Naive thymus-derived CD4-positive, alpha-beta T cell (primary cell): Measurements from ENCODE around the gene WFS1. TPM values are rescaled to one million over a fixed set of nuclear protein-coding genes. Genes with fewer than 3 reads are reported as not detected.

Source experiments
- ATAC-seq: fragments of 150-1000 bp; cut with Tn5 transposase; 2 replicates; pipeline ENCODE4 v1.10.0; 2021; ENCODE audit warnings: mild to moderate bottlenecking, moderate library complexity
- CTCF ChIA-PET: fragments of 350-600 bp; sonication (Branson Sonifier 250); formaldehyde crosslinking; loops from one replicate; lab custom pipeline; 2021; ENCODE audit warnings: antibody characterized with exemption; lab: Charles Lee
- POLR2A ChIA-PET: fragments of 350-600 bp; sonication (Branson Sonifier 250); formaldehyde crosslinking; loops from one replicate; lab custom pipeline; 2021; ENCODE audit warnings: antibody characterized with exemption, inconsistent platforms; lab: Charles Lee
- DNase-seq, 9 donors: peaks; one replicate each; pipeline versions ENCODE4 v3.0.0 to v3.0.0-alpha.2; 2020 to 2022; ENCODE audit warnings: mixed read lengths in 1 of 9
- H3K27ac ChIP-seq: one replicate; pipeline ENCODE4 v1.7.0; 2013; ENCODE audit warnings: mild to moderate bottlenecking, low read depth, low read length, moderate library complexity
- H3K27me3 ChIP-seq, 2 donors: one replicate each; pipeline ENCODE4 v1.7.0; 2013; ENCODE audit warnings: low read length in 2 of 2, mild to moderate bottlenecking in 2 of 2, moderate library complexity in 2 of 2; ENCODE audit not compliant: control insufficient read depth in 2 of 2, insufficient read depth in 2 of 2
- H3K36me3 ChIP-seq, 3 experiments: 1 replicate in 2 of 3; 2 replicates in 1 of 3; pipeline ENCODE4 v1.7.0; 2013; ENCODE audit warnings: low read length in 3 of 3, mild to moderate bottlenecking in 3 of 3, moderate library complexity in 1 of 3; ENCODE audit not compliant: insufficient read depth in 3 of 3, control insufficient read depth in 2 of 3
- H3K4me1 ChIP-seq, 2 donors: one replicate each; pipeline ENCODE4 v1.7.0; 2013; ENCODE audit warnings: low read length in 2 of 2, mild to moderate bottlenecking in 2 of 2, moderate library complexity in 1 of 2; ENCODE audit not compliant: control insufficient read depth in 2 of 2, insufficient read depth in 2 of 2
- H3K4me3 ChIP-seq: 2 replicates; pipeline ENCODE4 v1.7.0; 2013; ENCODE audit warnings: mild to moderate bottlenecking, low read length
- H3K9me3 ChIP-seq, 3 experiments: 1 replicate in 2 of 3; 2 replicates in 1 of 3; pipeline ENCODE4 v1.7.0; 2013; ENCODE audit warnings: low read length in 3 of 3; ENCODE audit not compliant: control insufficient read depth in 2 of 3
- H3K27ac Mint-ChIP-seq, 9 donors: one replicate each; pipeline ENCODE4 v1.8.0; 2020 to 2022; ENCODE audit warnings: mixed read lengths in 9 of 9, mild to moderate bottlenecking in 8 of 9, moderate library complexity in 5 of 9, inconsistent platforms in 2 of 9
- H3K27me3 Mint-ChIP-seq, 5 donors: one replicate each; pipeline ENCODE4 v1.8.0; 2021 to 2022; ENCODE audit warnings: mixed read lengths in 5 of 5, mild to moderate bottlenecking in 1 of 5
- H3K36me3 Mint-ChIP-seq, 5 donors: one replicate each; pipeline ENCODE4 v1.8.0; 2020 to 2022; ENCODE audit warnings: mixed read lengths in 5 of 5, mild to moderate bottlenecking in 3 of 5, inconsistent platforms in 1 of 5
- H3K4me1 Mint-ChIP-seq, 7 donors: one replicate each; pipeline ENCODE4 v1.8.0; 2020 to 2022; ENCODE audit warnings: mixed read lengths in 7 of 7, mild to moderate bottlenecking in 3 of 7, inconsistent platforms in 1 of 7
- H3K4me3 Mint-ChIP-seq, 10 donors: one replicate each; pipeline ENCODE4 v1.8.0; 2020 to 2022; ENCODE audit warnings: mild to moderate bottlenecking in 10 of 10, mixed read lengths in 10 of 10, moderate library complexity in 6 of 10, inconsistent platforms in 2 of 10
- H3K9me3 Mint-ChIP-seq, 11 donors: one replicate each; pipeline ENCODE4 v1.8.0; 2020 to 2022; ENCODE audit warnings: mixed read lengths in 11 of 11, mild to moderate bottlenecking in 4 of 11, inconsistent platforms in 1 of 11, moderate library complexity in 1 of 11
- intact Hi-C, 2 donors: fragments of 100-400 bp; cut with micrococcal nuclease; formaldehyde crosslinking; loops; one replicate each; pipeline ENCODE4 v1.15.1; 2023
- polyA plus RNA-seq, 2 donors: library from polyadenylated mRNA; unstranded; fragments of 300-500 nt; fragmentation: Illumina TruSeq; gene quantifications; one replicate each; pipeline ENCODE4 v1.2.3, GENCODE V29; 2021
- total RNA-seq, 6 experiments: library from RNA in 5 of 6; stranded (reverse) in 5 of 6; gene quantifications; 1 replicate in 5 of 6; 2 replicates in 1 of 6; pipeline ENCODE4 v1.2.3 and lab custom pipeline; 2021 to 2026

WFS1 gene
- total and polyA plus RNA-seq, 7 experiments from 2014 or later = 2.8 to 6.7 (median 4.4) TPM

DNA sequence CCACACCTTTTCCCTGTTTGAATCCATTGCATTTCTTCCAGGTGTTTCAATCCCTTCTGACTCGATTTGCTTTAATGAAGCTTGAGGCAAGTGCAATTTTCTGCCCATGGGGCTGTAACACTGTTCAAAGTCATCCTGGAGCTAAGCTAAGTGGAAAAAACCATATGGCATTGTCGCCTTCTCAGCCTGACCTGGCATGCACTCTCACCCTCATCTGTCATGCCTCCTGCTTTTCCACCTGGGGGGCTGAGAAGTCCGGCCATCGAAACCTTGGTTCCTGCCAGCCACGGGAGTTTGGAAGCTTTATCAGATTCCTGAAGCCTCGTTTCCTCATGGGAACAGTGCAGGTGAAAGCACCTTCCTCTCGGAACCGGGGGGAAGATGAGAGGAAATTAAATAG is 38.2 kb downstream of the WFS1 start:
- Histone ChIP-seq H3K27me3 (no peaks in the 10 kb centered on the region), H3K4me3 (no peak overlapping the region), H3K27ac (no peak overlapping the region), H3K36me3 (no peaks in the 10 kb centered on the region), H3K4me1 (no peaks in the 10 kb centered on the region), H3K9me3 (no peaks in the 10 kb centered on the region)
- peak overlapping the region in 1 of 9 donors; percentile 14 for H3K27ac Mint-ChIP-seq
- peaks cover 0 to 4% (median 0%) of the 10 kb centered on the region in 11 donors for H3K9me3 Mint-ChIP-seq
- H3K27me3 Mint-ChIP-seq = peaks cover 39 to 55% (median 48%) of the 10 kb centered on the region in 5 donors
- DNase-seq = no peak
- ChIA-PET CTCF (no interaction called here), POLR2A (no interaction called here)
- peak overlapping the region in 1 of 10 donors; percentile 62 for H3K4me3 Mint-ChIP-seq
- intact Hi-C loops = loop anchor here in 1 of 2 donors (5.0 kb wide), 1 partner anchor 41 kb away; the partner anchor contains the start of gene WFS1
- ATAC-seq = no peak
- peaks cover 0 to 15% (median 8%) of the 10 kb centered on the region in 7 donors for H3K4me1 Mint-ChIP-seq
- H3K36me3 Mint-ChIP-seq = peaks cover 0 to 4% (median under 1%) of the 10 kb centered on the region in 5 donors

DNA sequence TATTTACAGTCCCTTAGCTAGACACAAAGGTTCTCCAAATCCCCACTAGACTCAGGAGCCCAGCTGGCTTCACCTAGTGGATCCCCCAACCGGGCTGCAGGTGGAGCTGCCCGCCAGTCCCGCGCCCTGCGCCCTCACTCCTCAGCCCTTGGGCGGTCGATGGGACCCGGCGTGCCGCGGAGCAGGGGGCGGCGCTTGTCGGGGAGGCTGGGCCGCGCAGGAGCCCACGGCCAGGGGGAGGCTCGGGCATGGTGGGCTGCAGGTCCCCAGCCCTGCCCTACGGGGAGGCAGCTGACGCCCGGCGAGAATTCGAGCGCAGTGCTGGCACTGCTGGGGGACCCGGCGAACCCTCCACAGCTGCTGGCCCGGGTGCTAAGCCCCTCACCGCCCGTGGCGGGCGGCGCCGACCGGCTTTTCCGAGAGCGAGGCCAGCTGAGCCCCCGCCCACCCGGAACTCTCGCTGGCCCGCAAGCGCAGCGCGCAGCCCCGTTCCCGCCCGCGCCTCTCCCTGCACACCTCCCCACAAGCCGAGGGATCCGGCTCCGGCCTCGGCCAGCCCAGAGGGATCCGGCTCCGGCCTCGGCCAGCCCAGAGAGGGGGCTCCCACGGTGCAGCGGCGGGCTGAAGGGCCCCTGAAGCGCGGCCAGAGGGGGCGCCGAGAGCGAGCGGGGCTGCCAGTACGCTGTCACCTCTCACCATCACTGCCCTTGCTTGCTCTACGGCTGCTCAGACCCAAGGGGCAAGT is 39.4 kb downstream of the WFS1 start:
- H3K9me3 ChIP-seq = no peaks in the 10 kb centered on the region
- H3K36me3 Mint-ChIP-seq = peaks cover 0 to 4% (median 0%) of the 10 kb centered on the region in 5 donors
- H3K27me3 Mint-ChIP-seq = peaks cover 43 to 62% (median 52%) of the 10 kb centered on the region in 5 donors
- H3K36me3 ChIP-seq = no peaks in the 10 kb centered on the region
- ATAC-seq (peak; percentile 40), DNase-seq (peak in 2 of 9 donors; percentile 9 to 20)
- H3K9me3 Mint-ChIP-seq = peaks cover 0 to 4% (median 0%) of the 10 kb centered on the region in 11 donors
- no peaks in the 10 kb centered on the region for H3K4me1 ChIP-seq
- H3K27me3 ChIP-seq = no peaks in the 10 kb centered on the region
- POLR2A ChIA-PET = no interaction called here
- H3K4me3 ChIP-seq = no peak overlapping the region
- H3K27ac Mint-ChIP-seq = no peak overlapping the region
- intact Hi-C loops = loop anchor here in 1 of 2 donors (5.0 kb wide), 1 partner anchor 42 kb away; the partner anchor contains the start of gene WFS1
- peak overlapping the region; percentile 8 to 78 (median 64) for H3K4me3 Mint-ChIP-seq
- H3K27ac ChIP-seq = no peak overlapping the region
- CTCF ChIA-PET = interaction anchor here (0.7 kb wide), 1 partner anchor 15 kb away, joined by 3 read pairs; no protein-coding TSS in a partner anchor
- H3K4me1 Mint-ChIP-seq = peaks cover 0 to 15% (median 8%) of the 10 kb centered on the region in 7 donors

DNA sequence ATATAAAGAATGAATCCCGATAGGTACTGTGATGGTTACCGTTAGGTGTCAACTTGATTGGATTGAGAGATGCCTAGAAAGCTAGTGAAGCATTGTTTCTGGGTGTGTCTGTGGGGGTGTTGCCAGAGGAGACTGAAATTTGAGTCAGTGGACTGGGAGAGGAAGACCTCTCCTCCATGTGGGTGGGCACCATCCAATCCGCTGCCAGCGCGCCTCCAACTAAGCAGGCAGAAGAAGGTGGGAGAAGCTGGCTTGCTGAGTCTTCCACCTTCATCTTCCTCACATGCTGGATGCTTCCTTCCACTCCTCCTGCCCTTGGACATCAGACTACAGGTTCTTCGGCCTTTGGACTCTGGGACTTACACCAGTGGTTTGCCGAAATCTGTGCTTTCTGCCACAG is 40.1 kb downstream of the WFS1 start:
- intact Hi-C loops = loop anchor here in 1 of 2 donors (5.0 kb wide), 1 partner anchor 42 kb away; the partner anchor contains the start of gene WFS1
- Histone ChIP-seq H3K36me3 (no peaks in the 10 kb centered on the region), H3K27ac (no peak overlapping the region), H3K4me1 (no peaks in the 10 kb centered on the region), H3K9me3 (no peaks in the 10 kb centered on the region), H3K27me3 (no peaks in the 10 kb centered on the region), H3K4me3 (no peak overlapping the region)
- H3K9me3 Mint-ChIP-seq = peaks cover 0 to 4% (median 0%) of the 10 kb centered on the region in 11 donors
- POLR2A ChIA-PET = no interaction called here
- CTCF ChIA-PET = interaction anchor here (0.7 kb wide), 1 partner anchor 15 kb away, joined by 3 read pairs; no protein-coding TSS in a partner anchor
- H3K27me3 Mint-ChIP-seq = peaks cover 47 to 64% (median 54%) of the 10 kb centered on the region in 5 donors
- ATAC-seq = no peak
- no peak for DNase-seq
- H3K27ac Mint-ChIP-seq = no peak overlapping the region
- H3K4me3 Mint-ChIP-seq = peak overlapping the region in 9 of 10 donors; percentile 12 to 78 (median 65)
- peaks cover 0 to 4% (median 0%) of the 10 kb centered on the region in 5 donors for H3K36me3 Mint-ChIP-seq
- H3K4me1 Mint-ChIP-seq = peaks cover 0 to 15% (median 8%) of the 10 kb centered on the region in 7 donors

DNA sequence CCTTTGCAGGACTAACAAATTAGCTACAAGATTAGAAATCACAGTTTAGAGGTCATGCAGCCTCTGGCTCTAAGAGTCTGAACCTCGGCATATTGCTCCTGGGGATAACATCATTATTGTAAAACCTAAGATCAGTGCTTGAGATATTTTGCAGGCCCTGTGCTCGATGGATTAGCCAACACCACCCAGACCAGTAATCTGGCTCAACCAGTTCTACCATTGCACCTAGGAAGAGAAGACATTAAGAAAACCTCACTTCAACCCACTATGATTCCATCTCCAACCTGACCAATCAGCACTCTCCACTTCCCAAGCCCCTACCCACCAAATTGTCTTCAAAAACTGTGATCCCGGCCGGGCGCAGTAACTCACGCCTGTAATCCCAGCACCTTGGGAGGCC is 43.6 kb downstream of the WFS1 start:
- Mint-ChIP-seq H3K27me3 (peaks cover 37 to 48% (median 44%) of the 10 kb centered on the region in 5 donors), H3K9me3 (peaks cover 0 to 4% (median 0%) of the 10 kb centered on the region in 11 donors), H3K4me1 (peaks cover 0 to 15% (median 8%) of the 10 kb centered on the region in 7 donors), H3K27ac (no peak overlapping the region), H3K36me3 (peaks cover 0 to 4% (median 0%) of the 10 kb centered on the region in 5 donors), H3K4me3 (no peak overlapping the region)
- POLR2A ChIA-PET = no interaction called here
- H3K4me3 ChIP-seq = no peak overlapping the region
- no peak overlapping the region for H3K27ac ChIP-seq
- DNase-seq (no peak), ATAC-seq (no peak)
- H3K4me1 ChIP-seq = no peaks in the 10 kb centered on the region
- intact Hi-C loops = no loop called here
- H3K9me3 ChIP-seq = no peaks in the 10 kb centered on the region
- H3K36me3 ChIP-seq = no peaks in the 10 kb centered on the region
- H3K27me3 ChIP-seq = no peaks in the 10 kb centered on the region
- CTCF ChIA-PET = no interaction called here

DNA sequence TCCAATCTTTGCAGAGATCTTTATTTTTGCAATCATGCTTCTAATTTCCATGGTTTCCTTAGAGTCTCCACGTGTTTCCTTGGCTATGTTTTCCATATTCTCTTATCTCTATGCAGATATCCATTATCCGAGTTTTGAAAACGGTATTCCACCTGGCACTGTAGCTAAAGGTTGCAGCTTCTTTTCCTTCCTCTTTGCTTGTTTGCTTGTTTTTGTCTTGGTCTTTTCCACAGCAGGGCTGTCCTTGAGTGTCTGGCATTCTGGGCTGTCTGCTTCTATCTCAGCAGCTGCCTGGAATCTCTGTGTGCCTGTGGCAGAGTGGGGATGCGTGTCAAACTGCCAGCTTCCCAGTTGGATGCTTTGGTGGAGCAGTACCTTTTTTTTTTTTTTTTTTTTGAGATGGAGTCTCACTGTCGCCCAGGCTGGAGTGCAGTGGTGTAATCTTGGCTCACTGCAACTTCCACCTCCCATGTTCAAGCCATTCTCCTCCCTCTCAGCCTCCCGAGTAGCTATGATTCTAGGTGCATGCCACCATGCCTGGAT is 46.9 kb downstream of the WFS1 start:
- no peak for DNase-seq
- Mint-ChIP-seq H3K27ac (no peak overlapping the region), H3K4me1 (peaks cover 0 to 7% (median 0%) of the 10 kb centered on the region in 7 donors), H3K36me3 (peaks cover 0 to 4% (median 0%) of the 10 kb centered on the region in 5 donors), H3K27me3 (peaks cover 15 to 36% (median 29%) of the 10 kb centered on the region in 5 donors), H3K9me3 (peaks cover 0 to 11% (median 0%) of the 10 kb centered on the region in 11 donors), H3K4me3 (no peak overlapping the region)
- ChIA-PET POLR2A (no interaction called here), CTCF (no interaction called here)
- no peaks in the 10 kb centered on the region for H3K27me3 ChIP-seq
- no peaks in the 10 kb centered on the region for H3K4me1 ChIP-seq
- ATAC-seq = no peak
- H3K9me3 ChIP-seq = no peaks in the 10 kb centered on the region
- H3K36me3 ChIP-seq = no peaks in the 10 kb centered on the region
- no peak overlapping the region for H3K27ac ChIP-seq
- no peak overlapping the region for H3K4me3 ChIP-seq
- intact Hi-C loops = no loop called here

DNA sequence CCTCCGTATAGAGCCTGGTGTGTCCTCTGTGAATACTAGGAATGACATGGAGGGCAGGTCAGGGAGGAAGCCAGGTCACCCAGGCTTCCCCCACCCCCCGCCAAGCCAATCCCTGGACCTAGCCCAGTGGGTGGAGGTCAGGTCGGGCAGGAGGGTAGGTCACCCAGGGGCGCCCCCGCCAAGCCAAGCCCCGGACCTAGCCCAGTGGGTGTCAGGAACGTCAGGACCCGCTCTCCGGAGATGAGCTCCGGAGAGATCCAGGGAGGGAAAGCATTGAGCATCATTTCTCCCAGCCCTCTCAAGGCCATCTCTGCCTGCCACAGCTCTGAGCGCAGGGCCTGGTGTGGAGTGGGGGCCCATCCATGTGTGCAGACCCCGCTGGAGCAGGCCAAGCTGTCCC is 48.6 kb downstream of the WFS1 start:
- Mint-ChIP-seq H3K27ac (no peak overlapping the region), H3K27me3 (peaks cover 8 to 36% (median 29%) of the 10 kb centered on the region in 5 donors), H3K4me3 (no peak overlapping the region), H3K36me3 (peaks cover 0 to 4% (median 0%) of the 10 kb centered on the region in 5 donors), H3K9me3 (peaks cover 0 to 11% (median 0%) of the 10 kb centered on the region in 11 donors), H3K4me1 (peaks cover 0 to 12% (median 0%) of the 10 kb centered on the region in 7 donors)
- Histone ChIP-seq H3K27ac (no peak overlapping the region), H3K4me3 (no peak overlapping the region), H3K36me3 (no peaks in the 10 kb centered on the region), H3K4me1 (no peaks in the 10 kb centered on the region), H3K9me3 (no peaks in the 10 kb centered on the region), H3K27me3 (no peaks in the 10 kb centered on the region)
- POLR2A ChIA-PET = no interaction called here
- ATAC-seq = no peak
- no peak for DNase-seq
- CTCF ChIA-PET = no interaction called here
- intact Hi-C loops = no loop called here
